Endothelial cell (in vitro differentiated cells): ENCODE data around the gene SELENOO. TPM values are rescaled to one million over a fixed set of nuclear protein-coding genes. Genes with fewer than 3 reads are reported as not detected.

ENCODE experiments used
- DNase-seq: peaks from one replicate; pipeline ENCODE4 v3.0.0; 2021; ENCODE audit warnings: low spot score
- H3K27ac Mint-ChIP-seq: one replicate; pipeline ENCODE4 v1.8.0; 2021; ENCODE audit warnings: mixed read lengths, inconsistent platforms; ENCODE audit not compliant: unreplicated experiment
- H3K27me3 Mint-ChIP-seq: one replicate; pipeline ENCODE4 v1.8.0; 2021; ENCODE audit warnings: mild to moderate bottlenecking, moderate library complexity, mixed read lengths, inconsistent platforms; ENCODE audit not compliant: unreplicated experiment
- H3K36me3 Mint-ChIP-seq: one replicate; pipeline ENCODE4 v1.8.0; 2021; ENCODE audit warnings: mild to moderate bottlenecking, low read depth, mixed read lengths, inconsistent platforms; ENCODE audit not compliant: unreplicated experiment
- H3K4me1 Mint-ChIP-seq: one replicate; pipeline ENCODE4 v1.8.0; 2021; ENCODE audit warnings: mild to moderate bottlenecking, mixed read lengths, inconsistent platforms; ENCODE audit not compliant: unreplicated experiment
- H3K4me3 Mint-ChIP-seq: one replicate; pipeline ENCODE4 v1.8.0; 2021; ENCODE audit warnings: mild to moderate bottlenecking, mixed read lengths, inconsistent platforms; ENCODE audit not compliant: unreplicated experiment
- H3K9me3 Mint-ChIP-seq: one replicate; pipeline ENCODE4 v1.8.0; 2021; ENCODE audit warnings: mixed read lengths, inconsistent platforms; ENCODE audit not compliant: unreplicated experiment
- total RNA-seq: library from RNA; stranded (reverse); fragmentation: NEBNext Ultra II Directional; extraction: Animal tissue kit (Norgen Biotek cat#: 25700); gene quantifications from one replicate; pipeline ENCODE4 v1.2.1, GENCODE V29; 2021; ENCODE audit not compliant: unreplicated experiment
- TF ChIP-seq, protein P1 (sequence below): fragments of 200-600 bp; sonication (generic); IDR thresholded peaks from one replicate; pipeline ENCODE4 v1.5.0; 2021; ENCODE audit warnings: antibody characterized with exemption; ENCODE audit not compliant: unreplicated experiment

Gene SELENOO
- total RNA-seq, 1 donor from 2014 or later = 18.7 TPM

DNA sequence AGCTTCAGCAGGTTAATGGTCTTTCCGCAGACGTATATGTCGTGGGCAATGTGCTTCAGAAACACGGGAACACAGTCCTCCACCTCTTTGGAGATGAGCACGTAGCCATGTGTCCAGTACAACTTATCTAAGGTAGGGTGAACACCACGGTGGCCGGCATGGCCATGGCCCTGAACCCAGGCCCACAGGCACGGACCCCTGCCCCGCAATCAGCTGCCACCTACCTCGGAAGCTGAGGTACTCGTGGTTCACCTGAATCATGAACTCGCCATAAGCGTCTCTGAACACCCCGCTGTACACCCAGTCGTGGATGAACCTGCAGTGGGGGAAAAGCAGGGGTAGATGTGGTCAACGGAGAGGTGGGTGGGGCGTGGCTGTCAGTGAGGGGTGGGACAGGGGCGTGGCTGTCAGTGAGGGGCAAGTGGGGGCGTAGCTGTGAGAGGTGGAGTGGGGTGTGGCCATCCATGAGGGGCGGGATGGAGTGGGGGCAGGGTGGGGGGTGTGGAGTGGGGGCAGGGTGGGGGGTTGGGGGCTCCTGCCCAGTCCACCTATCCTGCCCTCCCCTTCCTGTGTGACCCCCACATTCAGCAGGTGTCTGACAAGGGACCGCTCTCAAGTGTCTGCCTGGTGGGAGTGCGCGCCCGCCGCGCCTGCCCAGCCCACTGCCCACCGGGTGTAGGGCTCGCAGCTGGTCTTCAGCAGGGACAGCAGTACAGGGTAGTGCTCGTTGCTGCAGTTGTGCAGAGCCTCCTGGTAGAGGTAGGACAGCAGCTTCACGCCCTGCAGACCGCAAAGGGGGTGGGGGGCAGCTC lies 25.5 kb downstream of the SELENOO start:
- TF ChIP-seq, protein P1, sequence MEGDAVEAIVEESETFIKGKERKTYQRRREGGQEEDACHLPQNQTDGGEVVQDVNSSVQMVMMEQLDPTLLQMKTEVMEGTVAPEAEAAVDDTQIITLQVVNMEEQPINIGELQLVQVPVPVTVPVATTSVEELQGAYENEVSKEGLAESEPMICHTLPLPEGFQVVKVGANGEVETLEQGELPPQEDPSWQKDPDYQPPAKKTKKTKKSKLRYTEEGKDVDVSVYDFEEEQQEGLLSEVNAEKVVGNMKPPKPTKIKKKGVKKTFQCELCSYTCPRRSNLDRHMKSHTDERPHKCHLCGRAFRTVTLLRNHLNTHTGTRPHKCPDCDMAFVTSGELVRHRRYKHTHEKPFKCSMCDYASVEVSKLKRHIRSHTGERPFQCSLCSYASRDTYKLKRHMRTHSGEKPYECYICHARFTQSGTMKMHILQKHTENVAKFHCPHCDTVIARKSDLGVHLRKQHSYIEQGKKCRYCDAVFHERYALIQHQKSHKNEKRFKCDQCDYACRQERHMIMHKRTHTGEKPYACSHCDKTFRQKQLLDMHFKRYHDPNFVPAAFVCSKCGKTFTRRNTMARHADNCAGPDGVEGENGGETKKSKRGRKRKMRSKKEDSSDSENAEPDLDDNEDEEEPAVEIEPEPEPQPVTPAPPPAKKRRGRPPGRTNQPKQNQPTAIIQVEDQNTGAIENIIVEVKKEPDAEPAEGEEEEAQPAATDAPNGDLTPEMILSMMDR = no peak
- DNase-seq = no peak
- Mint-ChIP-seq H3K36me3 (peaks cover 24% of the 10 kb centered on the region), H3K9me3 (no peaks in the 10 kb centered on the region), H3K4me1 (no peaks in the 10 kb centered on the region), H3K27ac (no peak overlapping the region), H3K4me3 (no peak overlapping the region), H3K27me3 (peaks cover 10% of the 10 kb centered on the region)

DNA sequence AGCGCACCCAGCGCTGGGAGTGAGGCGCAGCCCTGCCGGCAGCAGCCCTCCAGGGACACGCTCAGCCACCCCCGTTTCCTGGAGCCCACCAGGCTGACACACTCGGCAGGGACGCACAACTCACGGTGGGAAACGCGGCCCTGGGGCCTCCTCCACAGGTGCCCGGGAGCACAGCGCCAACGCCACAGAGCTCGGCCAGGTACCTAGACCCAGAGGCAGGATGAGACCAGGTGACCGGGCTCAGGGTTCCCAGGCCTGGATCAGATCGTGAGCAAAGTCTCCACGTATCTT lies 26.0 kb downstream of the SELENOO start:
- Mint-ChIP-seq H3K9me3 (no peaks in the 10 kb centered on the region), H3K27ac (no peak overlapping the region), H3K27me3 (peaks cover 10% of the 10 kb centered on the region), H3K36me3 (peaks cover 24% of the 10 kb centered on the region), H3K4me1 (no peaks in the 10 kb centered on the region), H3K4me3 (no peak overlapping the region)
- TF ChIP-seq, protein P1 = no peak
- no peak for DNase-seq

DNA sequence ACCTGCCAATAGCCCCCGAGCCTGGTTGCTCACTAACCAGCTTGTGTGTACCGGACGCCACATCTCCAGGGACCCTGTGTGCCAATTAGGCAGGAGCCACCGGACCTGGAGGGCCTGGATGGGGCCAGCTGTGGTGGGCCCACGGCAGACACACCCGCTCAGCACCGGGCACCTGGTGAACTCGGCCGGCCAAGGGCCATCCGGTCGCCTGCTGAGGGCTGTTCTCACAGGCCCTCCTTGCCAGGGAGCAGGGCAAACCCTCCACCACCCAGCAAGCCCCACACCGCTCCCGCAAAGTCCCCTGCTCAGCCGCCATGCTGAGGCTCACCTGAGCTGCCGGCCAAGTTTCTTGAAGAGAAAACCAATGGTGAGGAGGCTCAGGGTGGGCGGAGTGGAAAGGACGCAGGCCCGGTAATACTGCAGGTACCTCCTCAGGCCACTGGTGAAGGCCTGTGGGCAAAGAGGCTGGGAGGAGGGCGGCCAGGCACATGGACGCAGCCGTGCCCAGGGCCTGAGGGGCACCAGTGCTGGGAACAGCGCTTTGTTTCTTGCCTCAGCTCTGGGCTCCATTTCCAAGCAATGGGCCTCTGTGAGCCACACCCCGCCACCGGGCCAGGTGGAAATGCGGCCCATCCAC lies 26.9 kb downstream of the SELENOO start:
- no peak overlapping the region for H3K27ac Mint-ChIP-seq
- no peak overlapping the region for H3K4me3 Mint-ChIP-seq
- peaks cover 27% of the 10 kb centered on the region for H3K36me3 Mint-ChIP-seq
- TF ChIP-seq, protein P1 = no peak
- peaks cover 9% of the 10 kb centered on the region for H3K27me3 Mint-ChIP-seq
- H3K4me1 Mint-ChIP-seq = no peaks in the 10 kb centered on the region
- DNase-seq = no peak
- H3K9me3 Mint-ChIP-seq = no peaks in the 10 kb centered on the region

DNA sequence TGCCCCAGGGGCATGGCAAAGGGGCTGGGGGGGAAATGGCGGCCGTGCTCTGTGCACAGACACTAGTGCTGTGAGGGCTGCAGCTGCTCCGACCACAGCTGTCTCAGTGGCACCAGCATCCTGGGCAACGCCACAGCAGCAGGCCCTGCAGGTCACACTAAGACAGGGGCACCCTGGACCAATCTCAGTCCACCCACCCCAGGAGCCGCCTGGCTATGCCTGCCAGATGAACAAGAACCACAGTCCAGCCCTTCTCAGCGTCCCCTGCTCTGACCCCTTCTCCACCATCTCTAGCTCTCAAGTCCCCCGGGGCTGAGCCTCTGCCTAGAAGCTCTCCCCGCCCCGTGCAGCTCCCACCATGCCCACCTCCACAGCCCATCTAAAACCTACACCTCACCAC lies 27.6 kb downstream of the SELENOO start:
- no peak overlapping the region for H3K27ac Mint-ChIP-seq
- TF ChIP-seq, protein P1 = no peak
- H3K36me3 Mint-ChIP-seq = peaks cover 25% of the 10 kb centered on the region
- H3K27me3 Mint-ChIP-seq = peaks cover 9% of the 10 kb centered on the region
- no peak for DNase-seq
- H3K4me3 Mint-ChIP-seq = no peak overlapping the region
- no peaks in the 10 kb centered on the region for H3K9me3 Mint-ChIP-seq
- no peaks in the 10 kb centered on the region for H3K4me1 Mint-ChIP-seq

DNA sequence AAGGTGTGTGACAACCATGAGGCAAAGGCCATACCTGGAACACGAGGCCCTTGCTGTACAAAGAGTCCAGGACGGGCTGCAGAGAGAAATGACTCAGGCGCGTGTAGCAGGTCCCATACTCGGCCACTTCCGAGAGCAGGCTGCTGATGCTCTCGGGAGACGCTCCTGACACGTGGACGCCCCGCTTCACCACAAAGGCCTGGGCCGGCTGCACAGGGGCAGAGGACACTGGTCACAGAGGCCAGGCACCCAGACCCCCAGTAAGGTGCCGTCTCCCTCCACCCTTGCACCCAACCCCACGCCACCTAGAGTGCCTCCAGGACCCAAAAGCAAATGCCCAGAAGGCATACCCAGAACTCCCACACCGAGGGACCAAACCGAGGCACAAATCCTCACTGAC lies 28.6 kb downstream of the SELENOO start:
- H3K36me3 Mint-ChIP-seq = peaks cover 27% of the 10 kb centered on the region
- H3K27me3 Mint-ChIP-seq = peaks cover 12% of the 10 kb centered on the region
- TF ChIP-seq, protein P1 = no peak
- no peaks in the 10 kb centered on the region for H3K4me1 Mint-ChIP-seq
- H3K27ac Mint-ChIP-seq = no peak overlapping the region
- DNase-seq = no peak
- H3K9me3 Mint-ChIP-seq = no peaks in the 10 kb centered on the region
- peak overlapping the region; percentile 78 for H3K4me3 Mint-ChIP-seq
